ENCODE results near the gene CYP1A2. TPM values are rescaled to one million over a fixed set of nuclear protein-coding genes. Genes with fewer than 3 reads are reported as not detected.
"Not testable (repeated sequence)": the region's sequence is repeated elsewhere in the genome, so short reads cannot be mapped to it uniquely, and the experiment has no call there.

Gene CYP1A2
- total and polyA plus RNA-seq, 4 donors = not detected

DNA sequence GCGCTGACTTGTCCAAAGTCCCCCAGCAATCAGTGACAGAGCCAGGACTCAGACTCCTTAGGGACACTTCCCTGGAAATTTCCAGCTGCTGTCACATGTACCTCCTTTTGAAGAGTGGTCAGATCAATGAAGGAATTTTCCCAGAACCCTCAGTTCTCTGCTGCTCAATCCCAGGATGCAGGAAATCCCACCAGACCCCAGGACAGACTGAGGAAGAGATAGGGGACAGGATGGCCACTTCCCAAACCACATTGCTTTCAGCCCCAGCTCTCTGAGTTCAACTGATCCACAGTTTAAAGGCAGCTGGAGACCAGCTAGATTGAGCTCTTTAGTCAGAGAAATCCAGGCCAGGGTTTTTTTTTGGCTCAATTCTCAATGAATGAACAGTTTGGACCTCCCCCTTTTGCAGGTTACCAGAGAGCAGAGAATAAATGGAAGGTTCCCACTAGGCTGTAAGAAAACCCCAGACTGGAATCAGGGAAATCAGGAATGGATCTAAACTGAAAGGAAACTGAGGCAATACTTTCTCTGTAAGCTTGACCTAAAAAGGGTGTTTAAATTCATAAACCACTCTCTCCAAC lies 24.8 kb upstream of the CYP1A2 start:
- 74 to 88% methylated on average over 1 of the region's 1 CpG for WGBS, 2 donors
- Histone ChIP-seq H3K36me3 (ENCODE audit: control insufficient read depth in 1 of 2, insufficient read depth in 2 of 2, low read length in 1 of 2) (no peaks in the 10 kb centered on the region), H3K9me3 (ENCODE audit: control insufficient read depth, low read length) (no peaks in the 10 kb centered on the region), H3K4me1 (ENCODE audit: control insufficient read depth in 1 of 2, insufficient read depth in 2 of 2, low read length in 2 of 2) (no peaks in the 10 kb centered on the region), H3K27me3 (ENCODE audit: control insufficient read depth in 1 of 2, insufficient read depth in 2 of 2, low read length in 1 of 2) (no peaks in the 10 kb centered on the region), H3K4me3 (ENCODE audit: low read length in 2 of 2) (no peak overlapping the region), H3K27ac (ENCODE audit: low read depth in 1 of 2, low read length in 2 of 2) (no peak overlapping the region)
- intact Hi-C loops (cut with DNase I) = no loop called here
- DNase-seq = no peak
- peak; percentile 68 for ATAC-seq (ENCODE audit: low FRiP score)

DNA sequence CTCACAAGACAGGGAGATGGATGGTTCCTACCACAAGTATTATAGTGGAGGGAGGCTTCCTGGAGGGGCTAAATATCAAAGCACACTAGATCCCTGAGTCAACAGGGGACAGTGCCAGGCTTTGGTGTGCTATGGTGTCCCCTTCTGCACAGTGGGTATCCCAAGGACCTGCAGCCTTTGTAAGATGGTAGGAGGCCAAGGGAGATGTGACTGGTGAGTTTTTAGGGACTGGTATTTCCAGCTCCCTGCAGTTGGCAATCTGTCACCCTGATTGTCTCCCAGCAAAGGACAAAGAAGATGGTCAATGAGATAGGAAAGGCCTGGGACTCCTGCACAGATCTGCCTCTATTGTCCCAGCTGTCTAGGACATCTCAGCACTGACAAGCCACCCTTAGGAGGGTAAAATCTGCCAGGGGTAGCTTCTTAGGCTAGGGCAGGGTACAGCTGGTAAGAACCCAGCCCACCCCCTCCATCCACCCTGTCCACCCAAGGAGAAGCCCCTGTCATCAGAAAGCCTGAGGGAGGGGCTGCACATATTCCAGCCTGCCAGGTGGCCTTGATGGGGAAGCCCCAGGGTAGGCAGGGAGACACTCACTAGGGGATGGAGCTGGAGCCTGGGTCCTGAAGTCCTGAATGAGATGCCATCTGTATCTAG lies 23.9 kb upstream of the CYP1A2 start:
- intact Hi-C loops (cut with DNase I) = no loop called here
- Histone ChIP-seq H3K9me3 (ENCODE audit: control insufficient read depth, low read length) (no peaks in the 10 kb centered on the region), H3K27ac (ENCODE audit: low read depth in 1 of 2, low read length in 2 of 2) (no peak overlapping the region), H3K36me3 (ENCODE audit: control insufficient read depth in 1 of 2, insufficient read depth in 2 of 2, low read length in 1 of 2) (no peaks in the 10 kb centered on the region), H3K4me1 (ENCODE audit: control insufficient read depth in 1 of 2, insufficient read depth in 2 of 2, low read length in 2 of 2) (no peaks in the 10 kb centered on the region), H3K4me3 (ENCODE audit: low read length in 2 of 2) (no peak overlapping the region), H3K27me3 (ENCODE audit: control insufficient read depth in 1 of 2, insufficient read depth in 2 of 2, low read length in 1 of 2) (no peaks in the 10 kb centered on the region)
- ATAC-seq (ENCODE audit: low FRiP score) = peak; percentile 21
- DNase-seq = no peak

DNA sequence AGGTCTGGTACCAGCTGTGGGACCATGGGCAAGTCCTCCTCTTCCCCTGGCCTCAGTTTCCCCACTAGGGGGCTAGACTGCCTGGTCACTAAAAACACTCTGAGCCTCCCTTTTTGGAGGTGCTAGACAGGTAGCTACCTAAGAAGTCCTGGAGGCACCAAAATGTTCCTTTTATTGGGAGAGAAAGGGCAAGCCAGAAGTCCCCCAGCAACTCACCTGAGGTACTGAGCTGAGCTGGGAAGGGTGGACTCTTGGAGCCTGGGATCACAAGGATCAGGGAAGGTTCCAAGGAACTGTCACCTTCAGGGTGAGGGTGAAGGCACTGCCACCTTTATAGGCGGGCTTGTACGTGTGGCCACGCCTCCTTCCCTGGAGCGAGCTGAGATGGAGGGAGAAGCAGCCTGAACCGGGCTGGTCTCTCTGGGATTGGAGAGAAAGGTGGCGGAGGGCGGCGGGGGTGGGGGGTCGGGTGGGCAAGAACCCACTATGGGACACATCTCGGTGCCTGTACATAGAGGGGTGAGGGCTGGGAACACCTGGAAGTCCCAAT lies 23.3 kb upstream of the CYP1A2 start, which contains the start of gene CYP1A1:
TSS of gene CYP1A1 (minus strand) at position 304 of the 550 bp plus-strand sequence. CDS start 2,431 bp downstream, outside the sequence.
- no peaks in the 10 kb centered on the region for H3K4me1 ChIP-seq (ENCODE audit: control insufficient read depth in 1 of 2, insufficient read depth in 2 of 2, low read length in 2 of 2)
- H3K4me3 ChIP-seq (ENCODE audit: low read length in 2 of 2) = peak within 1 kb of the TSS; percentile 36 to 66
- no peaks in the 10 kb centered on the region for H3K36me3 ChIP-seq (ENCODE audit: control insufficient read depth in 1 of 2, insufficient read depth in 2 of 2, low read length in 1 of 2)
- no peaks in the 10 kb centered on the region for H3K27me3 ChIP-seq (ENCODE audit: control insufficient read depth in 1 of 2, insufficient read depth in 2 of 2, low read length in 1 of 2)
- DNase-seq (no peak), ATAC-seq (ENCODE audit: low FRiP score) (peak; percentile 63)
- H3K27ac ChIP-seq (ENCODE audit: low read depth in 1 of 2, low read length in 2 of 2) = no peak within 1 kb of the TSS
- no peaks in the 10 kb centered on the region for H3K9me3 ChIP-seq (ENCODE audit: control insufficient read depth, low read length)
- intact Hi-C loops (cut with DNase I) = no loop called here
- WGBS, 2 donors = 1% methylated on average over 10 of the region's 10 CpGs

DNA sequence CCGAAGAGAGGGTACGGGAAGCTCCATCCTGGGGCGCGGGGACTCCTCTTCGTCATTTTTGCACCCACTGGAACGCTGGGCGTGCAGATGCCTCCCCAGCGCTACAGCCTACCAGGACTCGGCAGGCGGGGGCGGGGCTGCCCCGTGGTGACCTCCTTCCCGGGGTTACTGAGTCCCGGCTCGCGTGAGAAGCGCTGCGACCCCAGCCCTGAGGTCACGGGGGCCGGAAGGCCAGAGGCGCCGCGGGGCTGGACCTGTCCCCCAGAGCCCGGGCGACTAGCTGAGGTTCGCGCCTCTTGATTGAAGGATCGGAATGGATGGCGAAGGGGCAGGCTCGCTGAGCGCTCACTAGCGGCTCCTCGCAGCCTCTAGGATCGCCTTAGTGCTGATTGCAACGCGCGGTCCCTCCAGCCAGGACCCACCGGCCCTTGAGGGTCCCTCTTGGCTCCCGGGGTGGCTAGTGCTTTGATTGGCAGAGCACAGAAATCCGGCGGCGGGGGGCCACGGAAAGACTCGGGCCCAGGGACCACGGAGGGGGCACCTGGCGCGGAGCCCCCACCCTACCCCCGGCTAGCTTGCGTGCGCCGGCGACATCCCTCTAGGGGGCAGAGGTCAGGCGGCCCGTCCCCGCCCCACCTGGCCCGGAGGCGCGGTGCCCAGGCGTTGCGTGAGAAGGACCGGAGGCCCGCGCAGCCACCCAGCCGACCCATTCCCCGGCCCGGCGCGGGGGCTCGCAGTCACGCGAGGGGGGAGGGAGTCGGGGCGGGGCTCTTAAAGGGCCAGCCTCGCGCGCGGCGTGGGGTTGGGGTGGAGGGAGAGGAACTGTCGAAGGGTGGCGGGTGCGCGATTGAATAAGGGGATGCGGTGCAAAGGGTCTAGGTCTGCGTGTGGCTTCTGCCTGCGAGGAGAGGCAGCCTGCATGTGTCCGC lies 22.5 kb upstream of the CYP1A2 start:
- H3K27me3 ChIP-seq (ENCODE audit: control insufficient read depth in 1 of 2, insufficient read depth in 2 of 2, low read length in 1 of 2) = no peaks in the 10 kb centered on the region
- 1% methylated on average over 82 to 86 of the region's 86 CpGs for WGBS, 2 donors
- H3K27ac ChIP-seq (ENCODE audit: low read depth in 1 of 2, low read length in 2 of 2) = no peak overlapping the region
- no peaks in the 10 kb centered on the region for H3K9me3 ChIP-seq (ENCODE audit: control insufficient read depth, low read length)
- ATAC-seq (ENCODE audit: low FRiP score) (peak; percentile 73), DNase-seq (peak; percentile 51 to 85)
- H3K4me1 ChIP-seq (ENCODE audit: control insufficient read depth in 1 of 2, insufficient read depth in 2 of 2, low read length in 2 of 2) = no peaks in the 10 kb centered on the region
- peak overlapping the region; percentile 36 to 66 for H3K4me3 ChIP-seq (ENCODE audit: low read length in 2 of 2)
- H3K36me3 ChIP-seq (ENCODE audit: control insufficient read depth in 1 of 2, insufficient read depth in 2 of 2, low read length in 1 of 2) = no peaks in the 10 kb centered on the region
- intact Hi-C loops (cut with DNase I) = no loop called here

DNA sequence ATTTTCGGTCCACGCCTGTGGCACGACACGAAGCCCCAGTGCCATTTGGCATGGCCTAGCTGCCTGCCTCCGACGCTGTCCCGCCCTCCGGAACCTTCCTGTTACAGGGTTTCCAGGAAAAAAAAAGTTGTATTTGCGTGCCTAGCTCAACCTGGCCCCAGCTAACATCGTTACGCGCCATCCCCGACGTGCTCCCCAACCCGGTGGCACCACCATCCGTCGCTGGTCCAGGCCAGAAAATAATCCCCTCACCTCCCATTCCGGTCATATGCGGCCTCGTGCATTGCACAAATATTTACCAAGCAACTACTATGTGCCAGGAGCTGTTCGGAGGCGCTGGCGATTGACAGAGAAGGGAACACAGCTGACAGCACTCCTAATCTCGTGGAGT lies 21.9 kb upstream of the CYP1A2 start:
- Histone ChIP-seq H3K9me3 (ENCODE audit: control insufficient read depth, low read length) (no peaks in the 10 kb centered on the region), H3K27ac (ENCODE audit: low read depth in 1 of 2, low read length in 2 of 2) (no peak overlapping the region), H3K4me3 (ENCODE audit: low read length in 2 of 2) (peak overlapping the region in 1 of 2 donors; percentile 66), H3K36me3 (ENCODE audit: control insufficient read depth in 1 of 2, insufficient read depth in 2 of 2, low read length in 1 of 2) (no peaks in the 10 kb centered on the region), H3K4me1 (ENCODE audit: control insufficient read depth in 1 of 2, insufficient read depth in 2 of 2, low read length in 2 of 2) (no peaks in the 10 kb centered on the region), H3K27me3 (ENCODE audit: control insufficient read depth in 1 of 2, insufficient read depth in 2 of 2, low read length in 1 of 2) (no peaks in the 10 kb centered on the region)
- WGBS, 2 donors = 24 to 32% methylated on average over 24 of the region's 24 CpGs
- DNase-seq (no peak), ATAC-seq (ENCODE audit: low FRiP score) (no peak)
- intact Hi-C loops (cut with DNase I) = no loop called here

DNA sequence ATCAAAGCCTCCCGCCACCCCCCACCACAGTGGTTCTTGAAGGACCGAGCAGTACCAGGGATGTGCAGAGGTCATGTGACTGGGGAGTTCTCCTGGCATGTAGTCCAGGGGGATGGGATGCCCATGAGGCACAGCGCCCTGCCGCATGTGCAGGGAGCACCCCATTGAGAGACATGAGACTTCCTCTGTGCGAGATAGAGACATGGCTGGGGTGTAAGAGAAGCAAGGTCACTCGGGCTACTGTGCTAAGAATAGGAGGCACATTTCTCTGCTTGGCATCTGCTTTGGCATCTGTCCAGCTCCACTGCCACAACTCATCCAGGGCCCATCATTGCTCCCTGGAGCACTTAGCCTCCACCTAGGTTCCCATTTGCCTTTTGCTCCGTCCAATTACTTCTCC lies 20.9 kb upstream of the CYP1A2 start:
- H3K4me3 ChIP-seq (ENCODE audit: low read length in 2 of 2) = no peak overlapping the region
- 59 to 62% methylated on average over 7 of the region's 7 CpGs for WGBS, 2 donors
- no peaks in the 10 kb centered on the region for H3K4me1 ChIP-seq (ENCODE audit: control insufficient read depth in 1 of 2, insufficient read depth in 2 of 2, low read length in 2 of 2)
- DNase-seq (no peak), ATAC-seq (ENCODE audit: low FRiP score) (no peak)
- H3K27ac ChIP-seq (ENCODE audit: low read depth in 1 of 2, low read length in 2 of 2) = no peak overlapping the region
- intact Hi-C loops (cut with DNase I) = no loop called here
- no peaks in the 10 kb centered on the region for H3K36me3 ChIP-seq (ENCODE audit: control insufficient read depth in 1 of 2, insufficient read depth in 2 of 2, low read length in 1 of 2)
- H3K9me3 ChIP-seq (ENCODE audit: control insufficient read depth, low read length) = no peaks in the 10 kb centered on the region
- no peaks in the 10 kb centered on the region for H3K27me3 ChIP-seq (ENCODE audit: control insufficient read depth in 1 of 2, insufficient read depth in 2 of 2, low read length in 1 of 2)

DNA sequence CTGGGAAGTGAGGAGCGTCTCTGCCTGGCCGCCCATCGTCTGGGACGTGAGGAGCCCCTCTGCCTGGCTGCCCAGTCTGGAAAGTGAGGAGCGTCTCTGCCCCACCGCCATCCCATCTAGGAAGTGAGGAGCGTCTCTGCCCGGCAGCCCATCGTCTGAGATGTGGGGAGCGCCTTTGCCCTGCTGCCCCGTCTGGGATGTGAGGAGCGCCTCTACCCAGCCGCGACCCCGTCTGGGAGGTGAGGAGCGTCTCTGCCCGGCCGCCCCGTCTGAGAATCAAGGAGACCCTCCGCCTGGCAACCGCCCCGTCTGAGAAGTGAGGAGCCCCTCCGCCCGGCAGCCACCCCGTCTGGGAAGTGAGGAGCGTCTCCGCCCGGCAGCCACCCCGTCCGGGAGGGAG lies 19.9 kb upstream of the CYP1A2 start:
- ATAC-seq (ENCODE audit: low FRiP score); H3K27me3 ChIP-seq (ENCODE audit: control insufficient read depth in 1 of 2, insufficient read depth in 2 of 2, low read length in 1 of 2); H3K27ac ChIP-seq (ENCODE audit: low read depth in 1 of 2, low read length in 2 of 2); H3K9me3 ChIP-seq (ENCODE audit: control insufficient read depth, low read length); intact Hi-C loops (cut with DNase I); H3K4me3 ChIP-seq (ENCODE audit: low read length in 2 of 2); H3K36me3 ChIP-seq (ENCODE audit: control insufficient read depth in 1 of 2, insufficient read depth in 2 of 2, low read length in 1 of 2); H3K4me1 ChIP-seq (ENCODE audit: control insufficient read depth in 1 of 2, insufficient read depth in 2 of 2, low read length in 2 of 2): not testable (repeated sequence)
- DNase-seq = peak in 1 of 2 donors; percentile 22
- 77 to 82% methylated on average over 18 to 25 of the region's 30 CpGs for WGBS, 2 donors

DNA sequence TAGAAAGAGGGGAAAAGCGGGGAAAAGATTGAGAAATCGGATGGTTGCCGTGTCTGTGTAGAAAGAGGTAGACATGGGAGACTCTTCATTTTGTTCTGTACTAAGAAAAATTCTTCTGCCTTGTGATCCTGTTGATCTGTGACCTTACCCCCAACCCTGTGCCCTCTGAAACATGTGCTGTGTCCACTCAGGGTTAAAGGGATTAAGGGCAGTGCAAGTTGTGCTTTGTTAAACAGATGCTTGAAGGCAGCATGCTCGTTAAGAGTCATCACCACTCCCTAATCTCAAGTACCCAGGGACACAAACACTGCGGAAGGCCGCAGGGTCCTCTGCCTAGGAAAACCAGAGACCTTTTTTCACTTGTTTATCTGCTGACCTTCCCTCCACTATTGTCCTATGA lies 19.3 kb upstream of the CYP1A2 start:
- H3K9me3 ChIP-seq (ENCODE audit: control insufficient read depth, low read length); H3K4me3 ChIP-seq (ENCODE audit: low read length in 2 of 2); DNase-seq; intact Hi-C loops (cut with DNase I); H3K27me3 ChIP-seq (ENCODE audit: control insufficient read depth in 1 of 2, insufficient read depth in 2 of 2, low read length in 1 of 2); ATAC-seq (ENCODE audit: low FRiP score); H3K36me3 ChIP-seq (ENCODE audit: control insufficient read depth in 1 of 2, insufficient read depth in 2 of 2, low read length in 1 of 2); H3K27ac ChIP-seq (ENCODE audit: low read depth in 1 of 2, low read length in 2 of 2); H3K4me1 ChIP-seq (ENCODE audit: control insufficient read depth in 1 of 2, insufficient read depth in 2 of 2, low read length in 2 of 2): not testable (repeated sequence)
- 72 to 78% methylated on average over 6 of the region's 6 CpGs for WGBS, 2 donors
